Esophagus muscularis mucosa (tissue), 4 donors: ENCODE data around the gene TCERG1L.

Experiments used
- CTCF ChIP-seq, 3 experiments: fragments of 200-600 bp in 2 of 3; fragments of 450-650 bp in 1 of 3; sonication (generic) in 2 of 3; IDR thresholded peaks; one replicate each; pipeline ENCODE4 v1.5.1; 2017 to 2019; ENCODE audit warnings: antibody characterized with exemption in 3 of 3, mild to moderate bottlenecking in 2 of 3, moderate library complexity in 1 of 3
- EP300 ChIP-seq: sonication (generic); formaldehyde crosslinking; IDR thresholded peaks from one replicate; pipeline ENCODE4 v1.6.1; 2017; ENCODE audit warnings: antibody characterized with exemption
- POLR2A ChIP-seq: fragments of 450-650 bp; IDR thresholded peaks from one replicate; pipeline ENCODE4 v1.6.1; 2017; ENCODE audit warnings: antibody characterized with exemption, moderate library complexity, mild to moderate bottlenecking, low read depth
- POLR2AphosphoS5 ChIP-seq, 2 donors: sonication (generic); formaldehyde crosslinking; IDR thresholded peaks; one replicate each; pipeline ENCODE4 v1.6.1; 2017; ENCODE audit warnings: antibody characterized with exemption in 2 of 2

DNA sequence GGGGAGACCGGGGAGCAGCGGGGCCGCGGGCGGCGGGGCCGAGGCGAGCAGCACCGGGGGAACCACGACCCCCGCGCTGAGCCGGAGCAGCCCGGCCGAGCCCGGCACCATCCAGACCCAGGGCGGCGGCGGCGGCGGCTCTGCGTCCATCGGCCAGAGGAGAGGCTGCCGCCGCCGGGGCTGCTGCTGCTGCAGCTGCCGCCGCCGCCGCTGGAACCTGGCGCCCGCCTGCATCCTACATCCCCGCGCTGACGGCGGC lies 190 bp downstream of the TCERG1L start:
- TF ChIP-seq EP300, result no peak
- TF ChIP-seq CTCF (IDR thresholded peaks at IDR 0.05), result no peak
- no peak for TF ChIP-seq POLR2A
- no peak for TF ChIP-seq POLR2AphosphoS5 (IDR thresholded peaks at IDR 0.05)
